ENCODE results near the gene ARHGAP26. TPM values are rescaled to one million over a fixed set of nuclear protein-coding genes. Genes with fewer than 3 reads are reported as not detected.

The ARHGAP26 gene
- total RNA-seq, 1 donor from 2014 or later: 20.1 TPM

DNA sequence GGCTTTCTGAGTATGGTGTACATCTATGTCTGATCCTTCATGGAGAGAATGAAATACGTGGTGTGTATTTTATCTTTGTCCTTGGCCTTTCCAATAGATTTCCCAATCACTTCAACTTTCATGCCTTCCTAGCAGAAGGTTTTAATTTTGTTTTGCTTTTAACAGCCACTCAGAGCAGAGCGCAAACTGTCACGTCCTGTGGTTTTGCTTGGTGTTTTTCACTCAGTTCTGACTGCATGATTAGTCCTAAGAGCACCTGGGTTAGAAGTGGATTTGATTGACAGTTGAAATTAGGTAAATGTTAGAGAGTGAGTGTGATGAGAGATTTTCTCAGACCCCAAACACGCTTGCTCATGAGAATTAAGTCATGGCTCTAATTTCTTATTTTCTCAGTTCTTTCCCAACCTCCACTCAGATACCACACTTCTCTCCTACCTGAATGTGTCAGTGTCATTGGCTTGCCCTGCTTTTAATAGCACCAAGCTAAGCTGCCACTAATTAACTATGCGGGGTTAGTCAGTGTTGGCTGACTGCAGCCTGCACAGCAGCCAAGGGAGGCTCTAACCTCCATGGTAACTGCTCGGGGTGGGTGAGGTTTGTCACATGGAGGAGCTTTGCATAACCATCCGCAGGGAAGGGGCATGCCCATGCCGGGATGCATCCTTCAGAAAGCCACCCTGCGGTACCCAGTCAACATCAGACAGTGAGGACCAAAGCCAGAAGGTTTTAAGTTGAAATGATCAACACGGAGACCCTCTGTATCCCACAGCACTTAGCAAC is 459.9 kb downstream of the ARHGAP26 start:
- H3K27ac Mint-ChIP-seq (ENCODE audit: unreplicated experiment): no peak overlapping the region
- no peaks in the 10 kb centered on the region for H3K27me3 Mint-ChIP-seq (ENCODE audit: unreplicated experiment)
- no peaks in the 10 kb centered on the region for H3K36me3 Mint-ChIP-seq (ENCODE audit: unreplicated experiment)
- H3K4me1 Mint-ChIP-seq (ENCODE audit: low read depth, unreplicated experiment): peaks cover 13% of the 10 kb centered on the region
- TF ChIP-seq, protein P1, sequence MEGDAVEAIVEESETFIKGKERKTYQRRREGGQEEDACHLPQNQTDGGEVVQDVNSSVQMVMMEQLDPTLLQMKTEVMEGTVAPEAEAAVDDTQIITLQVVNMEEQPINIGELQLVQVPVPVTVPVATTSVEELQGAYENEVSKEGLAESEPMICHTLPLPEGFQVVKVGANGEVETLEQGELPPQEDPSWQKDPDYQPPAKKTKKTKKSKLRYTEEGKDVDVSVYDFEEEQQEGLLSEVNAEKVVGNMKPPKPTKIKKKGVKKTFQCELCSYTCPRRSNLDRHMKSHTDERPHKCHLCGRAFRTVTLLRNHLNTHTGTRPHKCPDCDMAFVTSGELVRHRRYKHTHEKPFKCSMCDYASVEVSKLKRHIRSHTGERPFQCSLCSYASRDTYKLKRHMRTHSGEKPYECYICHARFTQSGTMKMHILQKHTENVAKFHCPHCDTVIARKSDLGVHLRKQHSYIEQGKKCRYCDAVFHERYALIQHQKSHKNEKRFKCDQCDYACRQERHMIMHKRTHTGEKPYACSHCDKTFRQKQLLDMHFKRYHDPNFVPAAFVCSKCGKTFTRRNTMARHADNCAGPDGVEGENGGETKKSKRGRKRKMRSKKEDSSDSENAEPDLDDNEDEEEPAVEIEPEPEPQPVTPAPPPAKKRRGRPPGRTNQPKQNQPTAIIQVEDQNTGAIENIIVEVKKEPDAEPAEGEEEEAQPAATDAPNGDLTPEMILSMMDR (IDR thresholded peaks at IDR 0.05; ENCODE audit: partially characterized antibody, unreplicated experiment): no peak
- peaks cover 2% of the 10 kb centered on the region for H3K9me3 Mint-ChIP-seq (ENCODE audit: unreplicated experiment)
- no peak overlapping the region for H3K4me3 Mint-ChIP-seq (ENCODE audit: unreplicated experiment)
- no peak for DNase-seq

DNA sequence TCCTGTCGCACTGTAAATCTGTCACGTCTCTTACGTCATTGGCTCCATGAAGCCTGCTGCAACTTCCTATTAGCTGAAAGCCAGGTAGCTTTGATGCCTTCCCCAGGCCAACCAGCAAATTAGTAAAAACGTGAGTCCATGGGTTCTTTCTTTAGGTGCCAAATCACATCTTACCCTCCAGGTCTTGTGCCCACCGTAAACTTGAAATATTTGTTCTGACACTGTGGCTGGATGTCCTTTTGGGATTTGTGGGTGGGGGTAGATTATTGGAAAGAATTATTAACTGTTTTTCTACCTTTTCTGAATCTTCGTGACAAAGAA is 460.5 kb downstream of the ARHGAP26 start:
- no peak for DNase-seq
- Mint-ChIP-seq H3K4me1 (ENCODE audit: low read depth, unreplicated experiment) (peaks cover 13% of the 10 kb centered on the region), H3K27me3 (ENCODE audit: unreplicated experiment) (no peaks in the 10 kb centered on the region), H3K4me3 (ENCODE audit: unreplicated experiment) (no peak overlapping the region), H3K36me3 (ENCODE audit: unreplicated experiment) (no peaks in the 10 kb centered on the region), H3K9me3 (ENCODE audit: unreplicated experiment) (peaks cover 2% of the 10 kb centered on the region), H3K27ac (ENCODE audit: unreplicated experiment) (no peak overlapping the region)
- TF ChIP-seq, protein P1 (IDR thresholded peaks at IDR 0.05; ENCODE audit: partially characterized antibody, unreplicated experiment): no peak

- no peak overlapping the region for H3K27ac Mint-ChIP-seq (ENCODE audit: unreplicated experiment)
- no peak for DNase-seq
- H3K9me3 Mint-ChIP-seq (ENCODE audit: unreplicated experiment): peaks cover 2% of the 10 kb centered on the region
- H3K4me1 Mint-ChIP-seq (ENCODE audit: low read depth, unreplicated experiment): peaks cover 14% of the 10 kb centered on the region
- H3K36me3 Mint-ChIP-seq (ENCODE audit: unreplicated experiment): no peaks in the 10 kb centered on the region
- H3K27me3 Mint-ChIP-seq (ENCODE audit: unreplicated experiment): no peaks in the 10 kb centered on the region
- TF ChIP-seq, protein P1 (IDR thresholded peaks at IDR 0.05; ENCODE audit: partially characterized antibody, unreplicated experiment): no peak
- no peak overlapping the region for H3K4me3 Mint-ChIP-seq (ENCODE audit: unreplicated experiment)
Measured at GRCh38 chr5:143231416-143231815, 461.2 kb downstream of the ARHGAP26 start.

- DNase-seq: no peak
- peaks cover 2% of the 10 kb centered on the region for H3K9me3 Mint-ChIP-seq (ENCODE audit: unreplicated experiment)
- TF ChIP-seq, protein P1 (IDR thresholded peaks at IDR 0.05; ENCODE audit: partially characterized antibody, unreplicated experiment): no peak
- peaks cover 18% of the 10 kb centered on the region for H3K4me1 Mint-ChIP-seq (ENCODE audit: low read depth, unreplicated experiment)
- no peak overlapping the region for H3K27ac Mint-ChIP-seq (ENCODE audit: unreplicated experiment)
- no peaks in the 10 kb centered on the region for H3K27me3 Mint-ChIP-seq (ENCODE audit: unreplicated experiment)
- H3K4me3 Mint-ChIP-seq (ENCODE audit: unreplicated experiment): no peak overlapping the region
- H3K36me3 Mint-ChIP-seq (ENCODE audit: unreplicated experiment): no peaks in the 10 kb centered on the region
Measured at GRCh38 chr5:143231973-143232812, 462.0 kb downstream of the ARHGAP26 start.

DNA sequence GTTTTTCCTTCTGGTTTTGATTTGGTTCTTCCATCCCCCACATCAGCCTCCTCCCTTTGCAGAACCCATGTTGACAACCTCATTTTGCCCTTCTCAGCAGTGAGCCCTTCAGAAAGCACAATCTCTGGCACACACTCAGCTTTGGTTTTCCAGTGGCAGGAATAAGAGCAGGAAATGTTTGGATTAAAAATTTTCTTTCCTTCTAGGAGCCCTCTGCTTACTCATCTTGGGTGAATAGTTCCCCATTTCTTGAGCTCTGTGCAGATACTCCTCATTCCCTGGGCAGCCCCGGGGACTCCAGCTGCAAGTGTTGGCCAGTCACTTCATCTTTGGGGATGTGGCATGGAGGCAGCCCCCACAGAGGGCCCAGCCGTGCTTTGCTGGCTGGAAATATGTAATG is 462.9 kb downstream of the ARHGAP26 start:
- no peaks in the 10 kb centered on the region for H3K27me3 Mint-ChIP-seq (ENCODE audit: unreplicated experiment)
- no peak overlapping the region for H3K27ac Mint-ChIP-seq (ENCODE audit: unreplicated experiment)
- TF ChIP-seq, protein P1 (IDR thresholded peaks at IDR 0.05; ENCODE audit: partially characterized antibody, unreplicated experiment): no peak
- H3K36me3 Mint-ChIP-seq (ENCODE audit: unreplicated experiment): peaks cover 5% of the 10 kb centered on the region
- no peak for DNase-seq
- peaks cover 18% of the 10 kb centered on the region for H3K4me1 Mint-ChIP-seq (ENCODE audit: low read depth, unreplicated experiment)
- no peak overlapping the region for H3K4me3 Mint-ChIP-seq (ENCODE audit: unreplicated experiment)
- H3K9me3 Mint-ChIP-seq (ENCODE audit: unreplicated experiment): peaks cover 2% of the 10 kb centered on the region

All from glutamatergic neuron (in vitro differentiated cells).